HCT116 (cell line): Measurements from ENCODE around the gene DENND10. TPM values are rescaled to one million over a fixed set of nuclear protein-coding genes. Genes with fewer than 3 reads are reported as not detected.

ENCODE experiments used
- ATAC-seq: fragments of 200-7000 bp; cut with Tn5 transposase; 2 replicates; pipeline ENCODE4 v1.9.1; 2020; ENCODE audit warnings: mild to moderate bottlenecking, moderate library complexity
- BruUV-seq: library from RNA; stranded (reverse); fragments of 400-500 nt; replicated peaks from 2 replicates; lab custom pipeline; 2021; lab: Mats Ljungman, UMichigan
- CTCF ChIA-PET: fragments of 300-600 bp; sonication (Branson Sonifier 250); formaldehyde crosslinking; loops from one replicate; lab custom pipeline; 2021; ENCODE audit warnings: antibody characterized with exemption; lab: Charles Lee
- POLR2A ChIA-PET: fragments of 300-600, 350-600 bp; sonication (Branson Sonifier 250); formaldehyde crosslinking; loops from one replicate; lab custom pipeline; 2021; ENCODE audit warnings: antibody characterized with exemption; lab: Charles Lee
- RAD21 ChIA-PET, 2 experiments: fragments of 300-600 bp; sonication (Branson Sonifier 250); formaldehyde crosslinking; loops; one replicate each; lab custom pipeline; 2023; ENCODE audit warnings: low total read pairs in 2 of 2; ENCODE audit not compliant: uncharacterized antibody in 2 of 2, unreplicated experiment in 2 of 2, low non-redundant PET in 1 of 2; lab: Charles Lee
- DNase-seq: peaks from one replicate; pipeline ENCODE4 v3.0.0-alpha.2; 2010; ENCODE audit warnings: low read depth, low spot score
- H2AFZ ChIP-seq: fragments of 200-600 bp; shearing (Covaris generic), sonication (generic); 2 replicates; pipeline ENCODE4 v1.6.1; 2017; ENCODE audit warnings: low read depth, mixed run types, mixed read lengths, antibody characterized with exemption, low read length; ENCODE audit not compliant: poor library complexity, severe bottlenecking
- H3K27ac ChIP-seq: 2 replicates; pipeline ENCODE4 v1.5.1; 2012; ENCODE audit warnings: low read depth, low read length
- H3K27me3 ChIP-seq: fragments of 200-600 bp; sonication (generic); 2 replicates; pipeline ENCODE4 v1.6.1; 2016; ENCODE audit warnings: mixed run types, low read length, mixed read lengths; ENCODE audit not compliant: insufficient read depth
- H3K36me3 ChIP-seq, 2 experiments: fragments of 200-500 bp in 1 of 2; fragments of 200-600 bp in 1 of 2; sonication (Bioruptor generic) in 1 of 2; sonication (generic) in 1 of 2; 2 replicates each; pipeline versions ENCODE4 v1.5.1 to v1.6.1; 2014 to 2016; ENCODE audit warnings: low read length in 2 of 2, inconsistent platforms in 1 of 2, mixed read lengths in 1 of 2, mixed run types in 1 of 2; ENCODE audit not compliant: insufficient read depth in 2 of 2, control insufficient read depth in 1 of 2
- H3K4me1 ChIP-seq, 2 experiments: fragments of 200-600 bp in 1 of 2; sonication (generic) in 1 of 2; 2 replicates each; pipeline versions ENCODE4 v1.5.1 to v1.6.1; 2012 to 2017; ENCODE audit warnings: low read length in 2 of 2, inconsistent platforms in 1 of 2, mild to moderate bottlenecking in 1 of 2, mixed read lengths in 1 of 2, mixed run types in 1 of 2, moderate library complexity in 1 of 2; ENCODE audit not compliant: insufficient read depth in 2 of 2, control insufficient read depth in 1 of 2
- H3K4me2 ChIP-seq: fragments of 200-600 bp; sonication (generic); 2 replicates; pipeline ENCODE4 v1.6.1; 2017; ENCODE audit warnings: mixed run types, low read length, mixed read lengths
- H3K4me3 ChIP-seq, 2 experiments: fragments of 200-600 bp in 1 of 2; sonication (generic) in 1 of 2; replicated peaks in 1 of 2; 2 replicates each; pipeline ENCODE4 v1.5.1; 2011 to 2016; ENCODE audit warnings: low read length in 2 of 2, control low read depth in 1 of 2, low read depth in 1 of 2, mild to moderate bottlenecking in 1 of 2, mixed read lengths in 1 of 2, mixed run types in 1 of 2
- H3K79me2 ChIP-seq: fragments of 200-600 bp; sonication (generic); 2 replicates; pipeline ENCODE4 v1.6.1; 2017; ENCODE audit warnings: mild to moderate bottlenecking, mixed run types, low read length, moderate library complexity, mixed read lengths; ENCODE audit not compliant: insufficient read depth
- H3K9ac ChIP-seq: fragments of 200-600 bp; sonication (generic); 2 replicates; pipeline ENCODE4 v1.6.1; 2016; ENCODE audit warnings: low read length, mixed read lengths
- H3K9me2 ChIP-seq: fragments of 200-600 bp; sonication (generic), shearing (Covaris generic); 2 replicates; pipeline ENCODE4 v1.6.1; 2017; ENCODE audit warnings: mixed run types, mild to moderate bottlenecking, moderate library complexity; ENCODE audit not compliant: insufficient read depth
- H3K9me3 ChIP-seq, 2 experiments: fragments of 200-500 bp in 1 of 2; fragments of 200-600 bp in 1 of 2; sonication (Bioruptor generic) in 1 of 2; sonication (generic) in 1 of 2; 2 replicates each; pipeline ENCODE4 v1.6.1; 2014 to 2017; ENCODE audit warnings: low read length in 2 of 2, mixed read lengths in 2 of 2, inconsistent platforms in 1 of 2, low read depth in 1 of 2, mild to moderate bottlenecking in 1 of 2, mixed run types in 1 of 2, moderate library complexity in 1 of 2; ENCODE audit not compliant: control insufficient read depth in 1 of 2, insufficient read depth in 1 of 2
- H4K20me1 ChIP-seq: fragments of 200-600 bp; sonication (generic), shearing (Covaris generic); 2 replicates; pipeline ENCODE4 v1.6.1; 2017; ENCODE audit warnings: mixed run types, mild to moderate bottlenecking, moderate library complexity; ENCODE audit not compliant: insufficient read depth
- CTCF ChIP-seq, 3 experiments: fragments of 200-600 bp in 1 of 3; sonication (generic) in 1 of 3; IDR thresholded peaks in 2 of 3; conservative IDR thresholded peaks in 1 of 3; 2 replicates each; pipeline ENCODE4 v1.5.1; 2012 to 2017; ENCODE audit warnings: low read depth in 2 of 3, low read length in 2 of 3, antibody characterized with exemption in 1 of 3, borderline replicate concordance in 1 of 3, control low read depth in 1 of 3, mild to moderate bottlenecking in 1 of 3, mixed read lengths in 1 of 3, mixed run types in 1 of 3, moderate library complexity in 1 of 3; ENCODE audit not compliant: insufficient read depth in 1 of 3
- MAX ChIP-seq: IDR thresholded peaks from 2 replicates; pipeline ENCODE4 v1.6.1; 2012
- SRF ChIP-seq: IDR thresholded peaks from 2 replicates; pipeline ENCODE4 v1.6.1; 2012; ENCODE audit warnings: low read depth
- ZBTB33 ChIP-seq: IDR thresholded peaks from 2 replicates; pipeline ENCODE4 v1.6.1; 2011; ENCODE audit warnings: mild to moderate bottlenecking, low read length, moderate library complexity; ENCODE audit not compliant: insufficient replicate concordance; ENCODE audit errors: extremely low read depth
- intact Hi-C: fragments of 100-400 bp; cut with micrococcal nuclease; formaldehyde crosslinking; loops from 2 replicates; pipeline ENCODE4 v1.10.0; 2022
- total RNA-seq: library from RNA; stranded (reverse); gene quantifications from one replicate; pipeline ENCODE4 v1.2.1, GENCODE V29; 2021; ENCODE audit not compliant: unreplicated experiment

DENND10 gene
- total RNA-seq, 1 experiment from 2014 or later, result 47.5 TPM

GRCh38 chr10:119100434-119101238 lies 3.3 kb upstream of the DENND10 start:
- DNase-seq (no peak), ATAC-seq (no peak)
- Histone ChIP-seq H3K27ac (no peak overlapping the region), H3K27me3 (no peaks in the 10 kb centered on the region), H3K9me2 (no peaks in the 10 kb centered on the region; the same call in 1 of the 2 replicates), H3K9me3 (no peaks in the 10 kb centered on the region), H3K4me2 (peak overlapping the region; percentile 17), H4K20me1 (no peaks in the 10 kb centered on the region), H3K36me3 (no peaks in the 10 kb centered on the region), H3K4me1 (peaks cover 4 to 26% of the 10 kb centered on the region in 2 experiments), H3K79me2 (peaks cover 11% of the 10 kb centered on the region), H2AFZ (peak overlapping the region; percentile 0), H3K4me3 (no peak overlapping the region), H3K9ac (no peak overlapping the region)
- intact Hi-C loops, result no loop called here
- POLR2A ChIA-PET, result interaction anchor here (0.6 kb wide), 2 partner anchors 16 to 172 kb away, joined by 3 to 5 read pairs; no protein-coding TSS in a partner anchor
- RAD21 ChIA-PET, result interaction anchor here in 1 of 2 experiments (0.6 kb wide), 1 partner anchor 183 kb away, joined by 4 read pairs; no protein-coding TSS in a partner anchor
- CTCF ChIA-PET, result no interaction called here
- TF ChIP-seq MAX (no peak), CTCF (IDR thresholded peaks at IDR 0.05 in 2 of 3, conservative IDR thresholded peaks at IDR 0.05 in 1 of 3; ENCODE audit: borderline replicate concordance in 1 of 3, insufficient read depth in 1 of 3, low read depth in 2 of 3, low read length in 2 of 3) (no peak), ZBTB33 (no peak), SRF (no peak)
- no TSS peak for BruUV-seq
